ENCODE results near the gene MSN.
A peak's percentile ranks its signal among the peaks of the same experiment; 100 is the strongest.

MSN gene

GRCh38 chrX:65689377-65689776, 21.9 kb downstream of the MSN start:
- H3K4me1 ChIP-seq, result no peaks in the 10 kb centered on the region
- H3K9ac ChIP-seq, result no peak overlapping the region
- TF ChIP-seq CTCF (IDR thresholded peaks at IDR 0.05), result no peak
- H2AFZ ChIP-seq, result no peak overlapping the region
- no peak overlapping the region for H3K27ac ChIP-seq
- H3K4me2 ChIP-seq (ENCODE audit: low read length), result no peak overlapping the region
- no peak overlapping the region for H3K4me3 ChIP-seq (ENCODE audit: low read depth, low read length)
- H3K79me2 ChIP-seq, result peaks cover 2% of the 10 kb centered on the region
- H3K9me3 ChIP-seq (ENCODE audit: control insufficient read depth, low read length), result no peaks in the 10 kb centered on the region
- H3K27me3 ChIP-seq (ENCODE audit: control insufficient read depth, insufficient read depth, low read length), result no peaks in the 10 kb centered on the region
- H3K36me3 ChIP-seq (ENCODE audit: control insufficient read depth, insufficient read depth, low read length), result no peaks in the 10 kb centered on the region

DNA sequence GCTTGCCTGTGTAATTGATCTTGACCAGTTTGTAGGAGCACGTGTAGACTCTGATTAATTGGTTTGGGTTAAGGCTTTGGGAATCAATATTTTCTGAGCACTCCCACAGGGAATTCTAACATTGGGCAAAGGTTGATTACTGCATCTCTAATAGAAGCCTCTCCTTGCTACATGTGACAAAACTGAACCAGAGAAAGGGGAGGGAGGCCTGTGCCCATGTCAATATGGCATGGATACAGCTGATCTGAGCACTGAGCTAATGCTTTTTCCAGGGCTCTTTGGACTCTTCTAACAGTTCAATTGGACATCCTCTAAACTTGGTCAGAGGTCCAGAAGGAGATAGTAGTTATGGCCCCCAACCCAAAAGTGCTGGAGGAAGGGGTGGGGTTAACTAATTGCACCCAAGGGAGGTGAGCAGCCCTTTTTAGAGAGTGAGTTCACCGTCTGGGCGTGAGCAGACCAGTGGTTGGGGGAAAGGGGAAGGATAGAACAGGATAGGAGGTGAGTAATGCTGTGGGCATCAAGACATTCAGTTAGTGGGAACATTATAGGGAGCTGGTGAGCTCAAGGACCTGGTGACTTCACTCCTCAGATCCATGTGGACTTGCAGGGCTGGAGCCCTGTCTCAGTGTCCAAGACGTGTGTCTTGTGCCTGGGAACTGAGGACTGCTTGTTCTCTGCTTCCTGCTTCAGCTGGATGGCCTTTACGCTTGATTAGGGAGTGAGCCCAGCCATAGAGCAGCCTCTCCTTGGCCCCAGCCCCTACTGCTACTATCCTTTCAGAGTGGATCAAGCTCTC, 22.8 kb downstream of the MSN start:
- H3K9ac ChIP-seq, result no peak overlapping the region
- H3K4me1 ChIP-seq, result no peaks in the 10 kb centered on the region
- H3K27ac ChIP-seq, result no peak overlapping the region
- no peak overlapping the region for H3K4me3 ChIP-seq (ENCODE audit: low read depth, low read length)
- no peak overlapping the region for H3K4me2 ChIP-seq (ENCODE audit: low read length)
- no peaks in the 10 kb centered on the region for H3K27me3 ChIP-seq (ENCODE audit: control insufficient read depth, insufficient read depth, low read length)
- H3K36me3 ChIP-seq (ENCODE audit: control insufficient read depth, insufficient read depth, low read length), result no peaks in the 10 kb centered on the region
- no peaks in the 10 kb centered on the region for H3K9me3 ChIP-seq (ENCODE audit: control insufficient read depth, low read length)
- no peak overlapping the region for H2AFZ ChIP-seq
- peaks cover 1% of the 10 kb centered on the region for H3K79me2 ChIP-seq
- no peak for TF ChIP-seq CTCF (IDR thresholded peaks at IDR 0.05)

DNA sequence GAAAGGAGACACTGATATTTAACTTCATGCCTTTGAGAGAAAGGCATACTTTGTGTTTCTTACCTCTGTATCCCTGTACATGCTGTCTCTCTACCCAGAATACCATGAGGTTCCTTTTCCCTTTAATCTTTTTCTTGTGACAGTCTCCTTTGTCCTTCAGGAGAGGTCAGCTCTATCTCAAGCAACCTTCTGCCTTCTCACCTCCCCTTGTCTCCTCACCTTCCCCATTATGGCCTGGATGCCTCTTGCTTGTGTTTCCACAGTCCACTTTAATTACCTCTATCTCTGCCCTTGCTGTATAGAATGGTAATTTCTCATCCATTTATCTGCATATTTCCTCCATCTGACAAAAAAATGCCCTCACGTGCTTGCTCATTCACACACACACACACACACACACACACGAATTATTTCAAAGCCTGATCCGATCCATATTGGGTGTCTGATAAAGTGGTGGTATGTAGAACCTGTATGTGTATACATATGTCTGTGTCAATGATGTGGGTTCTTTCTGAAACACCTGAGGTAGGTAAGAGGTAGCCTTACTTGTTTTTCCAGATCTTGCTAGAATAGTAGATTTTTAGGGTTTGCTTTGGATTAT, 28.5 kb downstream of the MSN start:
- no peaks in the 10 kb centered on the region for H3K36me3 ChIP-seq (ENCODE audit: control insufficient read depth, insufficient read depth, low read length)
- no peak overlapping the region for H3K27ac ChIP-seq
- peaks cover 2% of the 10 kb centered on the region for H3K79me2 ChIP-seq
- no peak overlapping the region for H2AFZ ChIP-seq
- H3K4me1 ChIP-seq, result peaks cover 2% of the 10 kb centered on the region
- no peaks in the 10 kb centered on the region for H3K27me3 ChIP-seq (ENCODE audit: control insufficient read depth, insufficient read depth, low read length)
- H3K4me3 ChIP-seq (ENCODE audit: low read depth, low read length), result no peak overlapping the region
- no peak overlapping the region for H3K9ac ChIP-seq
- no peak overlapping the region for H3K4me2 ChIP-seq (ENCODE audit: low read length)
- H3K9me3 ChIP-seq (ENCODE audit: control insufficient read depth, low read length), result no peaks in the 10 kb centered on the region
- TF ChIP-seq CTCF (IDR thresholded peaks at IDR 0.05), result no peak

- H3K79me2 ChIP-seq, result peaks cover 2% of the 10 kb centered on the region
- no peaks in the 10 kb centered on the region for H3K27me3 ChIP-seq (ENCODE audit: control insufficient read depth, insufficient read depth, low read length)
- no peak overlapping the region for H3K9ac ChIP-seq
- H3K27ac ChIP-seq, result peak overlapping the region; percentile 36
- peaks cover 2% of the 10 kb centered on the region for H3K4me1 ChIP-seq
- no peak for TF ChIP-seq CTCF (IDR thresholded peaks at IDR 0.05)
- no peak overlapping the region for H2AFZ ChIP-seq
- no peak overlapping the region for H3K4me2 ChIP-seq (ENCODE audit: low read length)
- H3K4me3 ChIP-seq (ENCODE audit: low read depth, low read length), result no peak overlapping the region
- H3K9me3 ChIP-seq (ENCODE audit: control insufficient read depth, low read length), result no peaks in the 10 kb centered on the region
- H3K36me3 ChIP-seq (ENCODE audit: control insufficient read depth, insufficient read depth, low read length), result no peaks in the 10 kb centered on the region
Measured at GRCh38 chrX:65696613-65697012, 29.2 kb downstream of the MSN start.
